OCI-LY7 (cell line): ENCODE measurements around the gene ADRA2B. TPM values are rescaled to one million over a fixed set of nuclear protein-coding genes. Genes with fewer than 3 reads are reported as not detected.

Experiments
- BruUV-seq: library from RNA; stranded (reverse); fragments of 400-500 nt; replicated peaks from 2 replicates; lab custom pipeline; 2021; lab: Mats Ljungman, UMichigan
- CTCF ChIA-PET: fragments of 300-600 bp; sonication (Branson Sonifier 250); formaldehyde crosslinking; loops from one replicate; lab custom pipeline; 2022; ENCODE audit warnings: antibody characterized with exemption; ENCODE audit not compliant: unreplicated experiment; lab: Charles Lee
- POLR2A ChIA-PET: fragments of 300-600 bp; sonication (Branson Sonifier 250); formaldehyde crosslinking; loops from one replicate; lab custom pipeline; 2022; ENCODE audit warnings: antibody characterized with exemption; lab: Charles Lee
- DNase-seq: peaks from one replicate; pipeline ENCODE4 v3.0.0-alpha.2; 2015; ENCODE audit warnings: low spot score
- H2AFZ ChIP-seq: fragments of 200-600 bp; sonication (generic), shearing (Covaris generic); 2 replicates; pipeline ENCODE4 v1.6.1; 2014; ENCODE audit warnings: mild to moderate bottlenecking, antibody characterized with exemption, low read length, moderate library complexity
- H3K27ac ChIP-seq: fragments of 200-600 bp; sonication (generic); 2 replicates; pipeline ENCODE4 v1.5.1; 2014; ENCODE audit warnings: mixed run types, low read depth, mild to moderate bottlenecking, moderate library complexity, low read length, inconsistent platforms; ENCODE audit not compliant: poor library complexity, severe bottlenecking
- H3K36me3 ChIP-seq: fragments of 200-600 bp; sonication (generic); 2 replicates; pipeline ENCODE4 v1.6.1; 2014; ENCODE audit warnings: mild to moderate bottlenecking, antibody characterized with exemption, low read length, moderate library complexity, mixed read lengths; ENCODE audit not compliant: insufficient read depth
- H3K4me1 ChIP-seq: fragments of 200-600 bp; sonication (generic); 2 replicates; pipeline ENCODE4 v1.5.1; 2014; ENCODE audit warnings: mild to moderate bottlenecking, low read length; ENCODE audit not compliant: insufficient read depth, poor library complexity, severe bottlenecking
- H3K4me2 ChIP-seq: fragments of 200-600 bp; sonication (generic); 2 replicates; pipeline ENCODE4 v1.6.1; 2014; ENCODE audit warnings: mild to moderate bottlenecking, low read length
- H3K4me3 ChIP-seq: fragments of 200-600 bp; sonication (generic); 2 replicates; pipeline ENCODE4 v1.5.1; 2014; ENCODE audit warnings: mild to moderate bottlenecking, low read depth, low read length; ENCODE audit not compliant: poor library complexity, severe bottlenecking
- H3K79me2 ChIP-seq: fragments of 200-600 bp; sonication (generic); 2 replicates; pipeline ENCODE4 v1.6.1; 2016; ENCODE audit warnings: low read depth, mild to moderate bottlenecking, low read length, moderate library complexity, mixed read lengths; ENCODE audit not compliant: insufficient read depth
- H3K9me2 ChIP-seq: fragments of 200-600 bp; sonication (generic); 2 replicates; pipeline ENCODE4 v1.6.1; 2016; ENCODE audit warnings: mild to moderate bottlenecking, low read length, mixed read lengths; ENCODE audit not compliant: insufficient read depth
- H3K9me3 ChIP-seq: fragments of 200-600 bp; sonication (generic); 2 replicates; pipeline ENCODE4 v1.6.1; 2014; ENCODE audit warnings: mild to moderate bottlenecking, mixed run types, low read length, mixed read lengths
- H4K20me1 ChIP-seq: fragments of 200-600 bp; sonication (generic); 2 replicates; pipeline ENCODE4 v1.6.1; 2014; ENCODE audit warnings: mild to moderate bottlenecking, antibody characterized with exemption, low read length, moderate library complexity, mixed read lengths; ENCODE audit not compliant: insufficient read depth
- CTCF ChIP-seq: fragments of 200-600 bp; sonication (generic); conservative IDR thresholded peaks from 2 replicates; pipeline ENCODE4 v1.5.1; 2014; ENCODE audit warnings: mild to moderate bottlenecking, antibody characterized with exemption, low read length, moderate library complexity, mixed read lengths
- EZH2phosphoT487 ChIP-seq: fragments of 200-600 bp; sonication (generic); IDR thresholded peaks from 2 replicates; pipeline ENCODE4 v1.6.1; 2018; ENCODE audit warnings: low read depth, borderline replicate concordance, mild to moderate bottlenecking, mixed run types, antibody characterized with exemption, low read length, moderate library complexity, mixed read lengths
- intact Hi-C: fragments of 100-400 bp; cut with micrococcal nuclease; formaldehyde crosslinking; loops from one replicate; pipeline ENCODE4 v1.10.0; 2022; ENCODE audit not compliant: unreplicated experiment
- total RNA-seq, 2 experiments: library from RNA; depleted of rRNA in 1 of 2; stranded (reverse); fragments of >200 nt in 1 of 2; shearing (Covaris generic) in 1 of 2; gene quantifications; 2 replicates each; pipeline ENCODE4 v1.2.3, GENCODE V29; 2014 to 2022

Gene ADRA2B
- total RNA-seq, 2 experiments from 2014 or later, result 0.06 to 0.11 TPM

- ChIA-PET CTCF (interaction anchor here (0.7 to 3.7 kb wide), 3 partner anchors 33 to 110 kb away, joined by 3 to 22 read pairs (median 5); no protein-coding TSS in a partner anchor), POLR2A (interaction anchor here (1.2 to 3.6 kb wide), 3 partner anchors 33 to 35 kb away, joined by 4 to 23 read pairs (median 5); no protein-coding TSS in a partner anchor)
- TF ChIP-seq EZH2phosphoT487 (no peak), CTCF (no peak)
- no peaks in the 10 kb centered on the region for H3K9me3 ChIP-seq
- no TSS peak for BruUV-seq
- H4K20me1 ChIP-seq, result no peaks in the 10 kb centered on the region
- H3K27ac ChIP-seq, result no peak overlapping the region
- intact Hi-C loops, result loop anchor here (5.0 kb wide), 1 partner anchor 101 kb away; no protein-coding TSS in a partner anchor
- no peaks in the 10 kb centered on the region for H3K9me2 ChIP-seq
- H3K4me1 ChIP-seq, result peaks cover 33% of the 10 kb centered on the region
- DNase-seq, result no peak
- no peak overlapping the region for H2AFZ ChIP-seq
- no peak overlapping the region for H3K4me3 ChIP-seq
- H3K79me2 ChIP-seq, result peaks cover 29% of the 10 kb centered on the region
- peaks cover 33% of the 10 kb centered on the region for H3K36me3 ChIP-seq
- H3K4me2 ChIP-seq, result no peak overlapping the region
Measured at GRCh38 chr2:96140941-96141623, 24.7 kb upstream of the ADRA2B start.

GRCh38 chr2:96139181-96139758 is 22.9 kb upstream of the ADRA2B start:
- Histone ChIP-seq H3K36me3 (peaks cover 28% of the 10 kb centered on the region), H3K9me3 (no peaks in the 10 kb centered on the region), H3K79me2 (peaks cover 16% of the 10 kb centered on the region), H3K4me3 (no peak overlapping the region), H2AFZ (no peak overlapping the region), H3K4me1 (peaks cover 26% of the 10 kb centered on the region), H4K20me1 (no peaks in the 10 kb centered on the region), H3K27ac (no peak overlapping the region), H3K4me2 (no peak overlapping the region), H3K9me2 (no peaks in the 10 kb centered on the region)
- no peak for DNase-seq
- no TSS peak for BruUV-seq
- intact Hi-C loops, result no loop called here
- no peak for TF ChIP-seq CTCF
- no peak for TF ChIP-seq EZH2phosphoT487
- ChIA-PET POLR2A (interaction anchor here (3.6 kb wide), 1 partner anchor 36 kb away, joined by 23 read pairs; no protein-coding TSS in a partner anchor), CTCF (interaction anchor here (0.6 to 3.3 kb wide), 4 partner anchors 21 to 121 kb away, joined by 3 to 26 read pairs (median 6); no protein-coding TSS in a partner anchor)
